Panc1 (cell line): ENCODE measurements around the gene CANT1.

Experiments used
- POLR2AphosphoS5 ChIP-seq: IDR thresholded peaks from 2 replicates; pipeline ENCODE4 v1.6.1; 2012; ENCODE audit warnings: mild to moderate bottlenecking, low read depth, low read length, moderate library complexity
- REST ChIP-seq, 2 experiments: IDR thresholded peaks; 2 replicates each; pipeline ENCODE4 v1.6.1; 2011 to 2012; ENCODE audit warnings: low read depth in 2 of 2, control low read depth in 1 of 2, low read length in 1 of 2, mild to moderate bottlenecking in 1 of 2, moderate library complexity in 1 of 2; ENCODE audit not compliant: insufficient read depth in 1 of 2
- TCF7L2 ChIP-seq: IDR thresholded peaks from 2 replicates; pipeline ENCODE4 v1.6.1; 2011; ENCODE audit warnings: mild to moderate bottlenecking, low read depth, low read length, inconsistent platforms
- TF ChIP-seq, protein P1 (sequence below): fragments of 450-650 bp; IDR thresholded peaks from 2 replicates; pipeline ENCODE4 v1.5.1; 2017; ENCODE audit warnings: mild to moderate bottlenecking

- TF ChIP-seq, protein P1, sequence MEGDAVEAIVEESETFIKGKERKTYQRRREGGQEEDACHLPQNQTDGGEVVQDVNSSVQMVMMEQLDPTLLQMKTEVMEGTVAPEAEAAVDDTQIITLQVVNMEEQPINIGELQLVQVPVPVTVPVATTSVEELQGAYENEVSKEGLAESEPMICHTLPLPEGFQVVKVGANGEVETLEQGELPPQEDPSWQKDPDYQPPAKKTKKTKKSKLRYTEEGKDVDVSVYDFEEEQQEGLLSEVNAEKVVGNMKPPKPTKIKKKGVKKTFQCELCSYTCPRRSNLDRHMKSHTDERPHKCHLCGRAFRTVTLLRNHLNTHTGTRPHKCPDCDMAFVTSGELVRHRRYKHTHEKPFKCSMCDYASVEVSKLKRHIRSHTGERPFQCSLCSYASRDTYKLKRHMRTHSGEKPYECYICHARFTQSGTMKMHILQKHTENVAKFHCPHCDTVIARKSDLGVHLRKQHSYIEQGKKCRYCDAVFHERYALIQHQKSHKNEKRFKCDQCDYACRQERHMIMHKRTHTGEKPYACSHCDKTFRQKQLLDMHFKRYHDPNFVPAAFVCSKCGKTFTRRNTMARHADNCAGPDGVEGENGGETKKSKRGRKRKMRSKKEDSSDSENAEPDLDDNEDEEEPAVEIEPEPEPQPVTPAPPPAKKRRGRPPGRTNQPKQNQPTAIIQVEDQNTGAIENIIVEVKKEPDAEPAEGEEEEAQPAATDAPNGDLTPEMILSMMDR, result no peak
- TF ChIP-seq POLR2AphosphoS5, result no peak
- TF ChIP-seq REST (IDR thresholded peaks at IDR 0.05; ENCODE audit: insufficient read depth in 1 of 2, low read depth in 2 of 2, low read length in 1 of 2), result no peak
- no peak for TF ChIP-seq TCF7L2
Observed at GRCh38 chr17:79018370-79018695, 8.8 kb upstream of the CANT1 start.
